Measurements from ENCODE around the gene PLBD2. TPM values are rescaled to one million over a fixed set of nuclear protein-coding genes. Genes with fewer than 3 reads are reported as not detected.

The PLBD2 gene
- total and polyA plus RNA-seq, 10 of the 15 experiments (the other 5 are each of a cell fraction or from before 2014, with no cell fraction given): 1.4 to 16.6 (median 5.9) TPM

DNA sequence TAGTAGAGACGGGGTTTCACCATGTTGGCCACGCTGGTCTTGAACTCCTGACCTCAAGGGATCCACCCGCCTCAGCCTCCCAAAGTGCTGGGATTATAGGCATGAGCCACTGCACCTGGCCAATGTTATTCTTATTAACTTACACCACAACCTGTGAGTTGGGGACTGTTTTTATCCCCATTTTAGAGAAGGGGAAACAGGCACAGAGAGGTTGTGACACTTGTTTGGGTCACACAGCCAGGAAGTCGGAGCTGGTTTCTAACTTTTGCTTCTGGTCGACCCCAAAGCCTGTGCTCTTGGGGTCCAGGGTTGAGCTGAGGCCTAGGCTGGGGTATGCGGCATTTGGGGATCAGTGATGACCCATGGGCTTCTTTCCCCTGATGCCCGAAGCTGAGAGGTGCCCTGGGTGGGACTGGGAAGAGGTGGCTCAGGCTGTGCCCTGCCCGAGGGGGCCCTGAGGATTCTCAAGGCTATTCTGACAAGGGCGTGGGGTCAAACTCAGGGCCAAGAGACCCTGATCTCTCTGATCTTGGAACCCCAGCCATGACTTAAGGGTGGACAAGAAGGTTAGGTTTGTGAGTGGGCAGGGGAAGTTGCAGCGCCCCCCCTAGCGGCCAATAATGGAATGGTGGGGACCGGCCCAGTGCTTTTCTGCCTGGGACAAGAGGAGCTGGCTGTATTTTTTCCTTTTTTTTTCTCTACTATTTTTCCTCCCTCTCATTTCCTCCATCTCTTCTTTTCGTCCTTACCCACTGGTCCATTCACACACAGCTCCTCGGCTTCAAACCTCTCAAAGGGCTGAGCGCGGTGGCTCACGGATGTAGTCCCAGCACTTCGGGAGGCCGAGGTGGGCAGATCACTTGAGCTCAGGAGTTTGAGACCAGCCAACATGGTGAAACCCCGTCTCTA, 66.8 kb downstream of the PLBD2 start (continued):
- peak; percentile 74 to 87 (median 83) for TF ChIP-seq CTCF (IDR thresholded peaks at IDR 0.05 in 2 of 3, conservative IDR thresholded peaks at IDR 0.05 in 1 of 3; ENCODE audit: control insufficient read depth in 2 of 3, extremely low read depth in 1 of 3, insufficient read depth in 1 of 3, low read depth in 3 of 3, low read length in 3 of 3)
- TF ChIP-seq, protein P1, sequence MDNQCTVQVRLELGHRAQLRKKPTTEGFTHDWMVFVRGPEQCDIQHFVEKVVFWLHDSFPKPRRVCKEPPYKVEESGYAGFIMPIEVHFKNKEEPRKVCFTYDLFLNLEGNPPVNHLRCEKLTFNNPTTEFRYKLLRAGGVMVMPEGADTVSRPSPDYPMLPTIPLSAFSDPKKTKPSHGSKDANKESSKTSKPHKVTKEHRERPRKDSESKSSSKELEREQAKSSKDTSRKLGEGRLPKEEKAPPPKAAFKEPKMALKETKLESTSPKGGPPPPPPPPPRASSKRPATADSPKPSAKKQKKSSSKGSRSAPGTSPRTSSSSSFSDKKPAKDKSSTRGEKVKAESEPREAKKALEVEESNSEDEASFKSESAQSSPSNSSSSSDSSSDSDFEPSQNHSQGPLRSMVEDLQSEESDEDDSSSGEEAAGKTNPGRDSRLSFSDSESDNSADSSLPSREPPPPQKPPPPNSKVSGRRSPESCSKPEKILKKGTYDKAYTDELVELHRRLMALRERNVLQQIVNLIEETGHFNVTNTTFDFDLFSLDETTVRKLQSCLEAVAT (IDR thresholded peaks at IDR 0.05): peak; percentile 56; the same call in 1 of the 2 replicates

DNA sequence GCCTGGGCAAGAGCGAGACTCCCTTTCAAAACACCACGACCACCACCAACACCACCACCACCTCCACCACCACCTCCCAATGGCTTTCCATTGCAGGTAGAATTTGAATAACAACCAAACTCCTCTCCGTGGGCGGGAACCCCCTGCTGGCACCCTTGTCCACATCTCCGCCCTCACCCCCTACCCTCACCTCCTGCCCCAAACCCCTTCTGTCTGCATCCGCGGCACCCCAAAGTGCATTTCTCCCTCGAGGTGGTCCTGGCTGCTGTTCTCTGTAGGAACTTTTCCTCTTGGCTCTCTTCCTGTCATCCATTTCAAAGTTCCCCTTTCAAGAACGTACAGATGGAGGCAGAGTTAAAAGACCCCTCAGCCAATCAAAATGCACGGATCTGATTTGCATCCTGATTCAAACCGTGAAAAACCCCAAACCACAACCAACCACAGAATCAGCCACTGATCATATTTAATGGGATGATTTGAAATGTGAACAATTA, 67.6 kb downstream of the PLBD2 start:
- H3K4me1 ChIP-seq (ENCODE audit: control insufficient read depth, insufficient read depth, low read length): peaks cover 10% of the 10 kb centered on the region
- H2AFZ ChIP-seq (ENCODE audit: control insufficient read depth, low read depth, low read length): no peak overlapping the region
- H3K9ac ChIP-seq (ENCODE audit: control insufficient read depth, insufficient read depth, low read length): no peak overlapping the region
- peak overlapping the region; percentile 9; the same call in 1 of the 2 replicates for H3K4me2 ChIP-seq (ENCODE audit: control insufficient read depth, insufficient read depth)
- RAD21 ChIA-PET (ENCODE audit: unreplicated experiment): interaction anchor here (0.6 to 1.4 kb wide), 11 partner anchors 51 to 231 kb away, joined by 3 to 9 read pairs (median 3); no protein-coding TSS in a partner anchor
- no peak overlapping the region for H3K27ac ChIP-seq (ENCODE audit: control insufficient read depth, insufficient read depth)
- BruUV-seq (replicated peaks): no TSS peak
- H3K4me3 ChIP-seq: no peak overlapping the region
- peak; percentile 30 for ATAC-seq
- FAIRE-seq: no peak
- intact Hi-C loops (cut with micrococcal nuclease; ENCODE audit: unreplicated experiment) (no loop called here), in situ Hi-C loops (cut with MboI) (no loop called here)
- POLR2A ChIA-PET: no interaction called here
- SMC1A ChIA-PET (ENCODE audit: uncharacterized antibody, unreplicated experiment): interaction anchor here (0.8 to 1.8 kb wide), 8 partner anchors 14 to 252 kb away, joined by 3 to 8 read pairs (median 4); no protein-coding TSS in a partner anchor
- H4K20me1 ChIP-seq (ENCODE audit: control insufficient read depth, insufficient read depth): no peaks in the 10 kb centered on the region
- H3K27me3 ChIP-seq (replicated peaks in 1 of 2; ENCODE audit: control insufficient read depth in 2 of 2, insufficient read depth in 2 of 2, low read length in 1 of 2): no peaks in the 10 kb centered on the region
- H3K36me3 ChIP-seq (ENCODE audit: control insufficient read depth in 2 of 2, insufficient read depth in 2 of 2, low read length in 1 of 2): no peaks in the 10 kb centered on the region
- peak; percentile 25 for DNase-seq (ENCODE audit: low read depth, low spot score)
- CTCF ChIA-PET: interaction anchor here (0.6 to 1.6 kb wide), 29 partner anchors 14 to 378 kb away, joined by 3 to 16 read pairs (median 3); partner anchors contain the start of gene PLBD2
- H3K9me3 ChIP-seq (replicated peaks; ENCODE audit: control insufficient read depth, insufficient read depth, low read length): no peaks in the 10 kb centered on the region
- 4% methylated on average over 11 of the region's 11 CpGs for WGBS (ENCODE audit: insufficient coverage, insufficient replicate concordance, low lambda C conversion rate, missing lambda C conversion rate)
- no peaks in the 10 kb centered on the region for H3K79me2 ChIP-seq (ENCODE audit: control insufficient read depth, insufficient read depth, low read length)
- TF ChIP-seq ZBTB4 (CRISPR knock-in tag; IDR thresholded peaks at IDR 0.05) (no peak), POU2F2 (IDR thresholded peaks at IDR 0.05; ENCODE audit: borderline replicate concordance, low read depth, low read length) (peak; percentile 75; the same call in 1 of the 3 replicates), RUNX3 (IDR thresholded peaks at IDR 0.05; ENCODE audit: low read length) (peak; percentile 96), RB1 (IDR thresholded peaks at IDR 0.05; ENCODE audit: borderline replicate concordance) (no peak), POLR2A (IDR thresholded peaks at IDR 0.05; ENCODE audit: low read depth, low read length) (no peak), SMAD5 (IDR thresholded peaks at IDR 0.05; ENCODE audit: low read depth) (no peak), IKZF1 (conservative IDR thresholded peaks at IDR 0.05) (0 out of 2 replicates have a peak, but pooled peaks have one; percentile 11), NFYB (IDR thresholded peaks at IDR 0.05; ENCODE audit: insufficient read depth, low read depth, low read length) (peak; percentile 77), SREBF2 (IDR thresholded peaks at IDR 0.05; ENCODE audit: low read length) (no peak), BCL11A (IDR thresholded peaks at IDR 0.05; ENCODE audit: low read depth, low read length) (peak; percentile 43; the same call in 1 of the 2 replicates)
- TF ChIP-seq, protein P1 (IDR thresholded peaks at IDR 0.05): peak; percentile 43

All from GM12878 (cell line).